ENCODE measurements around the gene LRTM2. TPM values are rescaled to one million over a fixed set of nuclear protein-coding genes. Genes with fewer than 3 reads are reported as not detected.

Gene LRTM2
- polyA plus RNA-seq, 1 donor (not counting 4 experiments of a cell fraction or from before 2014, with no cell fraction given): not detected

DNA sequence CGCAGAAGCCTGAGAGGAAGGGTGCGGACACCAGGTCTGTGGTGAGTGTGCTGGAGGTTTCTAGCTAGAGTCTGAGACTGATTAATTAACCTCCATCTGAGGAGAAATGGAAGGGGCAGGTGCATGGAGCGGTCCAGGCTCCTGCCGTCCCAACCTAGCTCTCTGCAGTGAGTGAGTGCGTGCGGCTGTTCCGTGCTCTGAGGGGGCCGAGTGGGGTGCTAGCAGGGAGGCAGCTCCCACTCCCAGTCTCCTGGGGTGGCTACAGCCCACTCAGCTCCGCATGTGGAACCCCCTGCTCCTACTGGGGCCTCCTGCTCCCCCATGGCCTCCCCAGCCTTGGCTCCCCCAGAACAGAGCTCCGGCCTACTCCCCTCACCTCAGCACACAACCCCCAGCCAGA lies 2.9 kb downstream of the LRTM2 start:
- H3K36me3 ChIP-seq (ENCODE audit: control insufficient read depth in 2 of 2, extremely low read depth in 1 of 2, insufficient read depth in 2 of 2, low read length in 2 of 2): no peaks in the 10 kb centered on the region
- H3K9me1 ChIP-seq (ENCODE audit: control insufficient read depth, extremely low read depth, insufficient read depth, low read length): no peaks in the 10 kb centered on the region
- no peak overlapping the region for H3K27ac ChIP-seq (ENCODE audit: control insufficient read depth, insufficient read depth, low read length)
- DNase-seq (ENCODE audit: low read depth, low spot score): no peak
- H3K4me3 ChIP-seq (ENCODE audit: control insufficient read depth in 2 of 3, extremely low read depth in 1 of 3, insufficient read depth in 2 of 3, low read depth in 1 of 3, low read length in 3 of 3): no peak overlapping the region
- H3K79me2 ChIP-seq (ENCODE audit: control insufficient read depth, insufficient read depth, low read length): no peaks in the 10 kb centered on the region
- no peak for TF ChIP-seq EZH2 (IDR thresholded peaks at IDR 0.05; ENCODE audit: low read length)
- TF ChIP-seq, protein P1, sequence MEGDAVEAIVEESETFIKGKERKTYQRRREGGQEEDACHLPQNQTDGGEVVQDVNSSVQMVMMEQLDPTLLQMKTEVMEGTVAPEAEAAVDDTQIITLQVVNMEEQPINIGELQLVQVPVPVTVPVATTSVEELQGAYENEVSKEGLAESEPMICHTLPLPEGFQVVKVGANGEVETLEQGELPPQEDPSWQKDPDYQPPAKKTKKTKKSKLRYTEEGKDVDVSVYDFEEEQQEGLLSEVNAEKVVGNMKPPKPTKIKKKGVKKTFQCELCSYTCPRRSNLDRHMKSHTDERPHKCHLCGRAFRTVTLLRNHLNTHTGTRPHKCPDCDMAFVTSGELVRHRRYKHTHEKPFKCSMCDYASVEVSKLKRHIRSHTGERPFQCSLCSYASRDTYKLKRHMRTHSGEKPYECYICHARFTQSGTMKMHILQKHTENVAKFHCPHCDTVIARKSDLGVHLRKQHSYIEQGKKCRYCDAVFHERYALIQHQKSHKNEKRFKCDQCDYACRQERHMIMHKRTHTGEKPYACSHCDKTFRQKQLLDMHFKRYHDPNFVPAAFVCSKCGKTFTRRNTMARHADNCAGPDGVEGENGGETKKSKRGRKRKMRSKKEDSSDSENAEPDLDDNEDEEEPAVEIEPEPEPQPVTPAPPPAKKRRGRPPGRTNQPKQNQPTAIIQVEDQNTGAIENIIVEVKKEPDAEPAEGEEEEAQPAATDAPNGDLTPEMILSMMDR (optimal IDR thresholded peaks at IDR 0.05 in 1 of 3, IDR thresholded peaks at IDR 0.05 in 1 of 3, conservative IDR thresholded peaks at IDR 0.05 in 1 of 3; ENCODE audit: extremely low read depth in 1 of 3, insufficient read depth in 2 of 3, low read length in 3 of 3): no peak
- H2AFZ ChIP-seq (ENCODE audit: control insufficient read depth, low read length): no peak overlapping the region
- peaks cover 56% of the 10 kb centered on the region for H3K27me3 ChIP-seq (ENCODE audit: control insufficient read depth, extremely low read depth, insufficient read depth, low read length)
- H3K4me2 ChIP-seq (ENCODE audit: control insufficient read depth, extremely low read depth, insufficient read depth, low read depth, low read length): no peak overlapping the region
- no peaks in the 10 kb centered on the region for H3K9me3 ChIP-seq (ENCODE audit: control insufficient read depth, low read depth, low read length)
- FAIRE-seq: no peak
- dilution Hi-C loops (cut with MboI; ENCODE audit: extremely low pct_ligation_motif_present, low sequenced_read_pairs): no loop called here
- H4K20me1 ChIP-seq (ENCODE audit: control insufficient read depth, extremely low read depth, insufficient read depth, low read length): no peaks in the 10 kb centered on the region
- H3K4me1 ChIP-seq (ENCODE audit: control insufficient read depth, extremely low read depth, insufficient read depth, low read length): no peaks in the 10 kb centered on the region
- H3K9ac ChIP-seq (ENCODE audit: control insufficient read depth, extremely low read depth, insufficient read depth, low read length): no peak overlapping the region

GRCh38 chr12:1825382-1826102 lies 5.2 kb downstream of the LRTM2 start:
- dilution Hi-C loops (cut with MboI; ENCODE audit: extremely low pct_ligation_motif_present, low sequenced_read_pairs): no loop called here
- Histone ChIP-seq H2AFZ (ENCODE audit: control insufficient read depth, low read length) (no peak overlapping the region), H3K4me2 (ENCODE audit: control insufficient read depth, extremely low read depth, insufficient read depth, low read depth, low read length) (no peak overlapping the region), H3K27ac (ENCODE audit: control insufficient read depth, insufficient read depth, low read length) (no peak overlapping the region), H3K27me3 (ENCODE audit: control insufficient read depth, extremely low read depth, insufficient read depth, low read length) (peaks cover 44% of the 10 kb centered on the region), H3K4me1 (ENCODE audit: control insufficient read depth, extremely low read depth, insufficient read depth, low read length) (no peaks in the 10 kb centered on the region), H3K4me3 (ENCODE audit: control insufficient read depth in 2 of 3, extremely low read depth in 1 of 3, insufficient read depth in 2 of 3, low read depth in 1 of 3, low read length in 3 of 3) (no peak overlapping the region), H4K20me1 (ENCODE audit: control insufficient read depth, extremely low read depth, insufficient read depth, low read length) (no peaks in the 10 kb centered on the region), H3K36me3 (ENCODE audit: control insufficient read depth in 2 of 2, extremely low read depth in 1 of 2, insufficient read depth in 2 of 2, low read length in 2 of 2) (no peaks in the 10 kb centered on the region), H3K9me1 (ENCODE audit: control insufficient read depth, extremely low read depth, insufficient read depth, low read length) (no peaks in the 10 kb centered on the region), H3K9ac (ENCODE audit: control insufficient read depth, extremely low read depth, insufficient read depth, low read length) (no peak overlapping the region), H3K9me3 (ENCODE audit: control insufficient read depth, low read depth, low read length) (no peaks in the 10 kb centered on the region), H3K79me2 (ENCODE audit: control insufficient read depth, insufficient read depth, low read length) (no peaks in the 10 kb centered on the region)
- DNase-seq (ENCODE audit: low read depth, low spot score) (no peak), FAIRE-seq (no peak)
- TF ChIP-seq, protein P1 (optimal IDR thresholded peaks at IDR 0.05 in 1 of 3, IDR thresholded peaks at IDR 0.05 in 1 of 3, conservative IDR thresholded peaks at IDR 0.05 in 1 of 3; ENCODE audit: extremely low read depth in 1 of 3, insufficient read depth in 2 of 3, low read length in 3 of 3): no peak
- TF ChIP-seq EZH2 (IDR thresholded peaks at IDR 0.05; ENCODE audit: low read length): no peak
